Measurements from ENCODE around the gene ADCY5.

Gene ADCY5

GRCh38 chr3:123394391-123395020 lies 54.4 kb downstream of the ADCY5 start:
- H4K5ac ChIP-seq (ENCODE audit: low read length), result no peak overlapping the region
- H3K4ac ChIP-seq (ENCODE audit: low read depth, low read length), result no peak overlapping the region
- H3K4me1 ChIP-seq (ENCODE audit: control insufficient read depth, low read depth, low read length), result no peaks in the 10 kb centered on the region
- no peak overlapping the region for H3K27ac ChIP-seq (ENCODE audit: low read depth, low read length)
- no peak overlapping the region for H3K18ac ChIP-seq (ENCODE audit: low read length)
- no peaks in the 10 kb centered on the region for H3K79me1 ChIP-seq (ENCODE audit: low read length)
- H3K56ac ChIP-seq (ENCODE audit: low read length), result no peak overlapping the region
- H3K79me2 ChIP-seq (ENCODE audit: control insufficient read depth, insufficient read depth, low read length), result no peaks in the 10 kb centered on the region
- no peaks in the 10 kb centered on the region for H3K36me3 ChIP-seq (ENCODE audit: control insufficient read depth, insufficient read depth, low read length)
- H3K27me3 ChIP-seq (ENCODE audit: insufficient read depth, low read length, poor library complexity), result no peaks in the 10 kb centered on the region
- no peak overlapping the region for H3K4me3 ChIP-seq (ENCODE audit: low read length)
- no CpG with 5 or more reads among the region's 5 CpGs for WGBS (ENCODE audit: extremely low coverage, insufficient coverage, low lambda C conversion rate)
- H2BK5ac ChIP-seq (ENCODE audit: low read length), result no peak overlapping the region
- no peak overlapping the region for H3K4me2 ChIP-seq (ENCODE audit: low read length)
- no peak overlapping the region for H2BK120ac ChIP-seq (ENCODE audit: low read depth, low read length)
- no peak overlapping the region for H3K9ac ChIP-seq (ENCODE audit: low read length)
- H2BK15ac ChIP-seq (replicated peaks; ENCODE audit: low read depth), result no peak overlapping the region
- no peak overlapping the region for H4K8ac ChIP-seq (ENCODE audit: low read depth, low read length)
- no peak overlapping the region for H2AK5ac ChIP-seq (ENCODE audit: low read length)
- DNase-seq, result no peak
- no peak overlapping the region for H3K23ac ChIP-seq (ENCODE audit: low read length)

- H3K36me3 ChIP-seq (ENCODE audit: control insufficient read depth, insufficient read depth, low read length), result no peaks in the 10 kb centered on the region
- WGBS (ENCODE audit: extremely low coverage, insufficient coverage, low lambda C conversion rate), result no CpG with 5 or more reads among the region's 4 CpGs
- no peak overlapping the region for H3K4me2 ChIP-seq (ENCODE audit: low read length)
- no peak overlapping the region for H2AK5ac ChIP-seq (ENCODE audit: low read length)
- H3K23ac ChIP-seq (ENCODE audit: low read length), result no peak overlapping the region
- no peak overlapping the region for H3K4ac ChIP-seq (ENCODE audit: low read depth, low read length)
- H3K27ac ChIP-seq (ENCODE audit: low read depth, low read length), result no peak overlapping the region
- H2BK120ac ChIP-seq (ENCODE audit: low read depth, low read length), result no peak overlapping the region
- H2BK15ac ChIP-seq (replicated peaks; ENCODE audit: low read depth), result no peak overlapping the region
- no peak overlapping the region for H3K56ac ChIP-seq (ENCODE audit: low read length)
- no peak overlapping the region for H3K9ac ChIP-seq (ENCODE audit: low read length)
- no peaks in the 10 kb centered on the region for H3K79me2 ChIP-seq (ENCODE audit: control insufficient read depth, insufficient read depth, low read length)
- H3K4me1 ChIP-seq (ENCODE audit: control insufficient read depth, low read depth, low read length), result no peaks in the 10 kb centered on the region
- no peak overlapping the region for H4K5ac ChIP-seq (ENCODE audit: low read length)
- no peak overlapping the region for H4K8ac ChIP-seq (ENCODE audit: low read depth, low read length)
- DNase-seq, result no peak
- H3K4me3 ChIP-seq (ENCODE audit: low read length), result no peak overlapping the region
- no peaks in the 10 kb centered on the region for H3K27me3 ChIP-seq (ENCODE audit: insufficient read depth, low read length, poor library complexity)
- H3K79me1 ChIP-seq (ENCODE audit: low read length), result no peaks in the 10 kb centered on the region
- no peak overlapping the region for H3K18ac ChIP-seq (ENCODE audit: low read length)
- no peak overlapping the region for H2BK5ac ChIP-seq (ENCODE audit: low read length)
These were observed 55.8 kb downstream of the ADCY5 start for GRCh38 chr3:123392871-123393620.

- H3K4me1 ChIP-seq (ENCODE audit: control insufficient read depth, low read depth, low read length), result peaks cover 3% of the 10 kb centered on the region
- H4K8ac ChIP-seq (ENCODE audit: low read depth, low read length), result no peak overlapping the region
- H3K4me2 ChIP-seq (ENCODE audit: low read length), result no peak overlapping the region
- no peaks in the 10 kb centered on the region for H3K27me3 ChIP-seq (ENCODE audit: insufficient read depth, low read length, poor library complexity)
- no peak overlapping the region for H3K27ac ChIP-seq (ENCODE audit: low read depth, low read length)
- no peak overlapping the region for H3K56ac ChIP-seq (ENCODE audit: low read length)
- H3K79me1 ChIP-seq (ENCODE audit: low read length), result no peaks in the 10 kb centered on the region
- no peak overlapping the region for H2BK120ac ChIP-seq (ENCODE audit: low read depth, low read length)
- no peak overlapping the region for H2AK5ac ChIP-seq (ENCODE audit: low read length)
- no peak overlapping the region for H2BK5ac ChIP-seq (ENCODE audit: low read length)
- no peak overlapping the region for H3K9ac ChIP-seq (ENCODE audit: low read length)
- H3K4ac ChIP-seq (ENCODE audit: low read depth, low read length), result no peak overlapping the region
- no peak overlapping the region for H4K5ac ChIP-seq (ENCODE audit: low read length)
- no peak overlapping the region for H2BK15ac ChIP-seq (replicated peaks; ENCODE audit: low read depth)
- H3K23ac ChIP-seq (ENCODE audit: low read length), result no peak overlapping the region
- H3K36me3 ChIP-seq (ENCODE audit: control insufficient read depth, insufficient read depth, low read length), result no peaks in the 10 kb centered on the region
- no peak overlapping the region for H3K4me3 ChIP-seq (ENCODE audit: low read length)
- no peaks in the 10 kb centered on the region for H3K79me2 ChIP-seq (ENCODE audit: control insufficient read depth, insufficient read depth, low read length)
- no peak for DNase-seq
- WGBS (ENCODE audit: extremely low coverage, insufficient coverage, low lambda C conversion rate), result no CpG with 5 or more reads among the region's 5 CpGs
- H3K18ac ChIP-seq (ENCODE audit: low read length), result no peak overlapping the region
These were observed 56.5 kb downstream of the ADCY5 start for GRCh38 chr3:123392368-123392767.

- Histone ChIP-seq H4K5ac (ENCODE audit: low read length) (no peak overlapping the region), H3K9ac (ENCODE audit: low read length) (no peak overlapping the region), H3K18ac (ENCODE audit: low read length) (no peak overlapping the region), H3K4me1 (ENCODE audit: control insufficient read depth, low read depth, low read length) (peaks cover 6% of the 10 kb centered on the region), H2BK5ac (ENCODE audit: low read length) (no peak overlapping the region), H3K36me3 (ENCODE audit: control insufficient read depth, insufficient read depth, low read length) (no peaks in the 10 kb centered on the region), H3K56ac (ENCODE audit: low read length) (no peak overlapping the region), H3K4me2 (ENCODE audit: low read length) (no peak overlapping the region), H2BK120ac (ENCODE audit: low read depth, low read length) (no peak overlapping the region), H3K27me3 (ENCODE audit: insufficient read depth, low read length, poor library complexity) (no peaks in the 10 kb centered on the region), H3K79me2 (ENCODE audit: control insufficient read depth, insufficient read depth, low read length) (no peaks in the 10 kb centered on the region), H3K4ac (ENCODE audit: low read depth, low read length) (no peak overlapping the region), H3K79me1 (ENCODE audit: low read length) (no peaks in the 10 kb centered on the region), H2AK5ac (ENCODE audit: low read length) (no peak overlapping the region), H3K27ac (ENCODE audit: low read depth, low read length) (no peak overlapping the region), H2BK15ac (replicated peaks; ENCODE audit: low read depth) (no peak overlapping the region), H3K4me3 (ENCODE audit: low read length) (no peak overlapping the region), H3K23ac (ENCODE audit: low read length) (no peak overlapping the region), H4K8ac (ENCODE audit: low read depth, low read length) (no peak overlapping the region)
- no peak for DNase-seq
- WGBS (ENCODE audit: extremely low coverage, insufficient coverage, low lambda C conversion rate), result no CpG with 5 or more reads among the region's 10 CpGs
These were observed 57.9 kb downstream of the ADCY5 start for GRCh38 chr3:123390865-123391600.

GRCh38 chr3:123389628-123389918 lies 59.3 kb downstream of the ADCY5 start:
- peaks cover 6% of the 10 kb centered on the region for H3K4me1 ChIP-seq (ENCODE audit: control insufficient read depth, low read depth, low read length)

More at GRCh38 chr3:123389628-123389918, 59.3 kb downstream of the ADCY5 start:
- Histone ChIP-seq H2BK5ac (ENCODE audit: low read length) (no peak overlapping the region), H3K27me3 (ENCODE audit: insufficient read depth, low read length, poor library complexity) (no peaks in the 10 kb centered on the region), H2BK120ac (ENCODE audit: low read depth, low read length) (no peak overlapping the region), H2AK5ac (ENCODE audit: low read length) (no peak overlapping the region), H3K23ac (ENCODE audit: low read length) (no peak overlapping the region), H3K4me2 (ENCODE audit: low read length) (no peak overlapping the region), H3K36me3 (ENCODE audit: control insufficient read depth, insufficient read depth, low read length) (no peaks in the 10 kb centered on the region), H3K18ac (ENCODE audit: low read length) (no peak overlapping the region), H3K4ac (ENCODE audit: low read depth, low read length) (no peak overlapping the region), H3K9ac (ENCODE audit: low read length) (no peak overlapping the region), H3K79me2 (ENCODE audit: control insufficient read depth, insufficient read depth, low read length) (no peaks in the 10 kb centered on the region), H3K79me1 (ENCODE audit: low read length) (no peaks in the 10 kb centered on the region), H3K4me3 (ENCODE audit: low read length) (no peak overlapping the region), H4K5ac (ENCODE audit: low read length) (no peak overlapping the region), H3K27ac (ENCODE audit: low read depth, low read length) (no peak overlapping the region), H4K8ac (ENCODE audit: low read depth, low read length) (no peak overlapping the region), H2BK15ac (replicated peaks; ENCODE audit: low read depth) (no peak overlapping the region), H3K56ac (ENCODE audit: low read length) (no peak overlapping the region)
- no peak for DNase-seq
- no CpG with 5 or more reads among the region's 5 CpGs for WGBS (ENCODE audit: extremely low coverage, insufficient coverage, low lambda C conversion rate)
